HG03354 (cell line): ENCODE results near the gene MARCHF10.
A peak's percentile ranks its signal among the peaks of the same experiment; 100 is the strongest.

Source experiments
- ATAC-seq: cut with Tn5 transposase; IDR thresholded peaks from one replicate; pipeline ENCODE4 v1.9.1; 2021; ENCODE audit warnings: mild to moderate bottlenecking; ENCODE audit not compliant: unreplicated experiment, poor library complexity, severe bottlenecking

The MARCHF10 gene

DNA sequence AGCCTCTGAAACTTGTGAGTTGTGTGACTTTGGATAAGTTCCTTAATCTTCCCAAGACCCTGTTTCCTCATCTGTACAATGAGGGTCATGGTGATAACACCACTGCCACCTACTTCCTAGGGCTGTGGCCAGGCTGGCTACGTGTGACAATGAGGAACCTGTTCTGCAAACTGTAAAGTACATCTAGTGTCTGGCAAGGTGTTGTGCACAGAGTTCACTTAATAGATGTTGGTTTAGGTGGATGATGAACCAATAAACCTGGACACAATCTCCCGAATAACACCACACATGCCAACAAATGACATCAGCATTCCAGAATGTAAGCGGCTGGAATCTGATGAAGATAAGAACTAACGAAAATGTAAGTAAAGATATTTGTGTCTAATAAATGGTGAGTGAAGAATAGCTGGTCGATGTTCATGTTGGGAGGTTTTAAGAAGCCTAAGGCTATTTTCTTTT lies 82.3 kb downstream of the MARCHF10 start:
- no peak for ATAC-seq

DNA sequence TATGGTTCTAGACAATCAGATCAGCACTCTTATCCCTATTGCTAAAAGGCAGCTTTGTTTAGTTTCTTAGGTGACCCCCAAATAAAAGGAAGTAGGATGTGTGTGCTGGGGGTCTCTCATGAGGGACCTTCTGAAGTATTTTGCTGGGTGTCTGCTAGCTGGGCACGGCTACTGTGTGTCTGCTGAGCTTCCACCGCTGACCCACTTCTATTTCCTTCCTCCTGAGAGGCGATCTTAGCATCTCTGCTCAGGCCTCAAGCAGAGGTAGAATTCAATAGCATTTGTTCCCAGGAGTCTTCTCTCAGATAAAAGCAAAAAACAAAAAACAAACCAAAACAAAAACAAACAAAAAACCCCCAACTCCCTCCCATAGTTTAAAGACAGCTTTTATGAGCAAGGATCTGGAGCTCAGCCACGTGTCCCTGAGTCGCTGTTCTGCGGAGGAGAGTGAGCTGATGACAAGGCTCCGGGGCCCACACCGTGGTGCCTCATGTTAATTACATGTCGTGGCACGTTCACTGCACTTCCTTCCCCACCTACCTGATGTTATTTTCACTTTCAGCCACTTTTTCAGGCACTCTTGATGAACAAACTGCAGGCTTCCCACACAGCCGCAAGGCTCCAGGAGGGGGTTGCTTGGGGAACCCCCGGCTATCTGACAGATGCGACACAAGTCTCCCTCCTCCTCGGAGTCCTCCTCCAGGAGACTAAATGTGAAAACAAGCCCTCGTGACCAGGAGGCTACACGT lies 83.5 kb downstream of the MARCHF10 start:
- ATAC-seq = peak; percentile 94

DNA sequence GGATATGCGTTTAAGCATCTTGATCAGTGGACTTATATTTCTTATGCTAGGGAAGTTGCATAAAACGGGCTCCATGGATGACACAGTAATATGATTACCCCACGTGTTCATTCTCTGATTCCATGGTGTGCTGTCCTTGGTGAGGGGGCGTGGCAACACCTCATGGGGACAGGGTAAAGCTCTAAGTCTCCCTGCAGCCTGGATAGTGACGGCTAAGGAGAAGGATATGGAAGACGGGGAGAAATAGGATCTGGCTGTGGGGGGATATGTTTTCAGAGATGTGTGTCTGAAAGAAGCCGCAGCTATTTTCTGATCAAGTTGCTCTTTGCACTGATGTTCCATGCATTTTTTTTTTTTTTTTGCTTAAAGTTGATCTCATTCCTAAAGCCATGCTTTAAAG lies 84.3 kb downstream of the MARCHF10 start:
- no peak for ATAC-seq

DNA sequence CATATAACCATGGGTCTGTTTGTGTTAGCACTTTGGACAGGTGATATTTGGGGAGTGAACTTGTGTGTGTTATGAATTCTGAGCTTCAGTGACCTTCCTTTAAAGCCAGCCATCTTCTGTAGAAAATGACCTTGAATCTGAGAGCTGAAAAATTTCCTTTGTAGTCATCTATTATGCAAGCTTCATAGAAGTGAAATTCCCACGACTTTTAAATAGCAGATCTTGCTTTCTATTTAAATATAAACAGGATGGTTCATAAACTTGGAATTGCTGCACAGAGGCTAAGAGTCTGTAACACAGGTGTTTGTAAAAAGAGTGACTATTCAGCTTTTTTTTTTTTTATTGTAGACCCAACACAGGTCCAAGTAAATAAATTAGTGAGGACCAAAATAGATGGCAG lies 85.5 kb downstream of the MARCHF10 start:
- ATAC-seq = no peak

DNA sequence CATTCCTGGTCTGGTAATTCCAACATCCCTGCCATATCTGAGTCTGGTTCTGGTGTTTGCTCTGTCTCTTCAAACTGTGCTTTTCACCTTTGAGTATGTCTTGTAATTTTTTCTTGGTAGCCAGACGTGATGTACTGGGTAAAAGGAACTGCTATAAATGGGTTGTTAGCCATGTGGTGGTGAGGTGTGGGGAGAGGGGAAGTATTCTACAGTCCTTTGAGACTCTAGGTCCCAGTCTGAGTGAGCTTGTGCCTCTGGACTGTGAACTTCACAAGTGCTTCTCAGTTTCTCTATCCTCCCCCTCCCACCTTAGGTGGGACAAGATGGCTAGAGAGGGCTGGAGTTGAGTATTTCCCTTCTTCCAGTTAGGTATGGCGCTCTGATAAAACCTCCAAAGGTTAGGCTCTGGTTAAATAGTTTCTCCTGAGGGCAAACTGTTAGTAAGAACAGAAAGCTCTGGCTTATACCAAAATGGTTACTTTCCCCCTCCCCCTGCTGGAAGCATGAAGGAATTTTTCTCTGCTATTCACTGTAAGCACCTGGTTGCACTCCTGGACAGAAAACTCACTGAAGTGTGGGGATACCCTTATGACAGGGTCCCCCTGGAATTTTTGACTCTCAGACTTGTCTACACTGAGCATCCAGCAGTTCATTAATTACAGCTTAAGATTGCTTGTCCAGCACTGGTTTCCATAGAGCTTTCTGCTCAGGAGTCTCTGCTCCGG lies 87.8 kb downstream of the MARCHF10 start:
- ATAC-seq = no peak

DNA sequence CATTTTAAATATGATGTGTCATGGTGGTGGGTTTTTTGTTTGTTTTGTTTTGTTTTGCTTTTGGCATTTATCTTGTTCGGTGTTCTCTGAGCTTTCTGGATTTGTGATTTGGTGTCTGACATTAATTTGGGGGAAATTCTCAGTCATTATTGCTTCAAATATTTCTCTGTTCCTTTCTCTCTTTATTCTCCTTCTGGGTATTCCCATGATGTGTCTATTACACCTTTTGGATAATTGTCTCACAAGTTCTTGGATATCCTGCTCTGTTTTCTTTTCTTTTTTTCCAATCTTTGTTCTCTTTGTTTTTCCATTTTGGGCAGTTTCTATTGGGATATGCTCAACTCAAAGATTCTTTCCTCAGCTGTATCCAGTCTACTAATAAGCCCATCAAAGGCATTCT lies 88.5 kb downstream of the MARCHF10 start:
- no peak for ATAC-seq

DNA sequence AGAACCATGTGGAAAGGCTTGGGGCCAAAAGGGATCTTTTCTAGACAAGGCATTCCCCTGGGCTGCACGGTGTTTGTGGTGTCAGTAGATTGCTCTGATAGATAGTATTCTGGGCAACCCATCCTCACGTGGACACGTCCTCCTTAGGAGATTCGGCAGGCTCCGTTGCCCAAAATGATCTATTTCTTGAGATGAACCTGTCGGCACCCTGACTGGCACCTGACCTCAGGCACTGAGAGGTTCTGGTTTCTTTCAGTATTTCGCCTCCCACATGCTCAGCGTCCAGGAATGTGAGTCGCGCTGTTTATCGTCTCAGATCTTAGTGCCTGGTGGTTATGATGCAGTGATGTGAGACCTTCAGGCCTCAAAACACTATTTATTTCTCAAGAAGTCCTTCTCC lies 89.7 kb downstream of the MARCHF10 start:
- ATAC-seq = no peak

DNA sequence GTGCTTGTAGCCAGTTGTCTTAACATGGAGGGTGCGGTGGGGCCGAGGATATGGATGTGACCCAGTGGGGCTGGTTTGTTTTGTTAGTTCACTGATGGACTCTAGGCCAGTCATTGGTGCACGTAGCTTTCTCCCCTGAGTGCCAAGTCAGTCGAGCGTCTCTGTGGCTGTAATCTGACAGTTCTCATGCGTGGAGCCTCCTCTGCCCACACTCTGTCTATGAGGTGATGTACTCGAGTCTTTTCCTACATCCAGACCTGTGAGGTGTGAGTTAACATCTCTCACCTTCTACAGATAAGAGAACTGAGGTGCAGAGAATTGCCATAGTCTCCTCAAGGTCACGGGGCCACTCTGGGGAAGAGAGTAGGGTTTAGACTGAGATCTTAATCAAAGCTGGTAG lies 90.2 kb downstream of the MARCHF10 start:
- no peak for ATAC-seq

DNA sequence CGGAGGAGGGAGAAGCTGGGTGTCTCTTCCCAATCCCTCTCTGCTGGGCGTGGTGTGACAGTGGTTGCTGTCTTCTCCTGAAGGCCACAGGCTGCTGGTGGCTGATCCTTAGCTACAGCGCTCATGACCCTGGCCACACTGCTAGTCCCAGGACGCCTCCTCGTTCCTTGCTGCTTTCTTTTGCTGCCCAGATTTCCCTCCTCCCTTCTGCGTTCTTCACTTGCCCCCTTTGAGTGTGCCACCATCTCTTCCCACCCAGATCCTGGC lies 90.6 kb downstream of the MARCHF10 start:
- ATAC-seq = no peak

DNA sequence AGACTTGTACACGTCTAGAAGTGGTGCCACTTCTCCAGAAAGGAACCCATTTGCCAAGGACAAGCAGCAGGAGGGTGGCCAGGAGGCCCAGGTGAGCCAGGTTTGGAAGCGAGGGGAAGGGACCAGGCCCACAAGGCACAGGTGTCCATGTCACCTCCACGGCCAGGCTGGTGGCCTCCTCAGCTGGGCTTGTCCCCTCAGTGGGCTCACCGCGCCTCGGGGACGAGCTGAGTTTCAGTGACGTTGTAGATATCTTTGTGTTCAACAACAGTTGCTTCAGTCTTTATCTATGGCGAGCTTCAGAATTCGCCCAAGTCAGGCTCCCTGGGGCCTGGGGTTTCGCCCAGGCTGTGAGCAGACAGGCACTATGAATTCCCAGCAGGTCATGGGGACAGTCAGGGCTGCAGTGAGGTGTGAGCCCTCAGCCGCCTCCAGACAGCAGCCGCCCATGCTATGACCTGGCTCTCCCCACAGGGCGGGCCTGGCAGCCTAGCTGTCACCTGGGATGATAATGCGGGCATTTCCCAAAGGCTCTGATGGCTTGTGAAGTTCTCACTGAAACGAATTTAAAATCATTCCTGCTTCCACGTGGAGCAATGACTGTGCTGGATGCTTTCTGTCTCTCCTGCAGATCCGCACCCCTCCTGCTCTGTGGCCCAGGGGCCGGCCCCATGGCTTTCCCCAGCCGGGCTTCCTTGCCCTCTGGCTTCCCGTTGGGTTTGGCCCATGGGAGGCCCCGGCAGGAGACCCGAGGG lies 91.1 kb downstream of the MARCHF10 start:
- no peak for ATAC-seq

DNA sequence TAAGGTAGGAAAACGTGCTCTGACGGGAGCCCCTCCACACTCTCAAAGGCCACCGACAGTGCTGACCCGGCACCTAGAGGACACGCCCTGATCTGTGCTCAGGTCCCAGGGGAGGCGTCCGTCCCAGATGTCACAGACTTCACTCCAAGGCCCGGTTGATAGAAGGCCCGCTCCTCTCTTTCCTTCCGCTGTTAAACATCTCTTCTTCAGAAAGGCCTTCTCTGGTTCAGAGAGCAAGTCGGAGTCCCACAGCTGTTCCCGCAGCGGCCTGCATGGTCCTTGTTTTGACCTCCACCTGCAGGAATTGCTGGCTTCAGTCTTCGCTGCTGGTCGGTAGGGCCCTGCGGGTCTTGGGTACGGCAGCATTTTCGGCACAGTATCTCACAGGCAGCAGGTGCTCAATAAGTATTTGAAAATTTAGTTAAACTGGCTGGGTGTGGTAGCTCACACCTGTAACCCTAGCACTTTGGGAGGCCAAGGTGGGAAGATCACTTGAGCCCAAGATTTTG lies 92.2 kb downstream of the MARCHF10 start:
- no peak for ATAC-seq

DNA sequence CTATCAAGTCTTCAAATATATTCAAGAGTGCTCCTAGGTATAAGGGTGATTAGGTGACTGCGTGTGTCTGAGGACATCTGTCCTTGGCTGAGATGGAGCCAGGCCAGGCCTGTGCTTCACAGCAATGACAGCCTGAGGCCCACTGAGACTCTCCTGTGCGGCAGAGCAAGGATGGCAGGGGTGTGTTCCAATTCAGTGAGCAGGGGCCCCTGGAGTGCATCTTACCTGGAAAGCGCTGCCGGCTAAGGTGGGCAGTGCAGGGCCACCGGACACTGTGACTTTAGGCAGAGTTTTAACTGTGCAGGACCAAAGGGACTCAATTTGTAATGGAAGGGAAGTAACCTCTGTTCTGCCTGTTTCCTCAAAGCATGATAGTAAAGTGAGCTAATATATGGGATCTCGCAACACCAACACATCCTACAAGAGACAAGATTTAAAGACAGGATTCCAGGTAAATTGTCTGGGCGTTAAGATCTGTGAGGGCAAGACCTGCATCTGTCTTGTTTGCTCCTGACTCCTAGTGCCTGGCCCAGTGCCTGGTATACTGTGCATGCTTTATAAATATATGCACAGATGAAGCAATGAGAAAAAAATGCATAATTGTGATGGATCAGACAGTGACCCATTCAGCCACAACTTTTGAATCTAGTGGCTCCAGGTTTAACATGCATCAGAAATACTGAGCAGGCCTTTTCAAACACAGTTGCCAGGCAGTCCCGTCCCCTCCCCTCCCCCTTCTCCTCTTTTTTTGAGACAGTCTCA lies 93.9 kb downstream of the MARCHF10 start:
- no peak for ATAC-seq

DNA sequence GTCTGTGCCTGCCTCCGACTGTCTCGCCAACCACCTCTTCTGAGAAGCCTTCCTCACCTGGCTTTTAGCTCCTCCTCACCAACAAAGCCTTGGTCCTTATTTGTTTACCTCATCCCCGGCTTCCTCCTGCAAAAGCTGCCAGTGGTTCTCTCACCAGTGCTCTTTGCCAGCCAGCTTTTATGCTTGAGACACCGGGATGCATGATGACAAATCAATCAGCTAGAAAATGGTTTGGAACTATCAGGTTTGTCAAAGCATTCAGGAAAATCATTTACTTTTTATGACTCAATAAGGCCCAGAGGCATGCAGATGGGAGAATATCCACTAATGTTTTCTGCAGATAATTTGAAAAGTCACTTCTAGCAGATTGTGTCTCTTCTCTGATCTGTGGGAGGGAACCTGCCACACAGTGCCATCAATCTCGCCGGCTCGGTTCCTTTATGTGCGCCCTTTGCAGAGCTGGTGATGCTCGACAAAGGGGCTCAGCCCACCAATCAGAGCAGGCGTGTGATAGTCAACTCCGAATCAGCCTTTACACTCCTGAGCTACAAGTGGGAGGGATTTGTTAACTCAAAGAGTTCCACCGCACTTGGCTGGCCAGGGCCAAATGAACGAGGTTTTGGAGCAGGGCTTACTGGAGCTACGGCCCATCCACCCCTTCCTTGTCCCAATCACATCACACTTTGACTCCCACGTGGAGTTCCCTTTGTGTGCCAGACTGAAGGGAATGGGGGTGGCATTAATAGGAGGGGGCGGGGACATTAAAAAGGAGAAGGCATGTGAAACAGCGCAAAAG lies 94.8 kb downstream of the MARCHF10 start:
- no peak for ATAC-seq

DNA sequence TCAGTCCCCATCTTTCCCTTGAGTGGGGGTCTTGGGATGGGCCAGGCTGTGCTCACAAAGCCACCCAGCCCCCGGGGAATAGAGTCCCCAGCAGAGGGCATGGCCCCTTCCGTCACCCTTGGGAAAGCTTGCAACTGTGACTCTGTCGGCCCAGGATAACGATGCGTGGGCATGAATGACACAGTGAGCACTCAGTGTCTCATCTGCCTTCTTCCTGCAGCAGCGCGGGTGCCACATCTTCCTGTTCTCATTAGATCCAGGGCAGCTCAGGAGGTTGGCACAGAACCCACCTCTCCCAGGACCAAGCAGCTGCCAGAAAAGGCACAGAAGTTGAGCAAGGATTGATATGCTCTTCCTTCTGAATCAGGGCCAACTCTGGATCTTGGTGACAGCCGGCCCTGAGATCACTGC lies 95.9 kb downstream of the MARCHF10 start:
- ATAC-seq = no peak

DNA sequence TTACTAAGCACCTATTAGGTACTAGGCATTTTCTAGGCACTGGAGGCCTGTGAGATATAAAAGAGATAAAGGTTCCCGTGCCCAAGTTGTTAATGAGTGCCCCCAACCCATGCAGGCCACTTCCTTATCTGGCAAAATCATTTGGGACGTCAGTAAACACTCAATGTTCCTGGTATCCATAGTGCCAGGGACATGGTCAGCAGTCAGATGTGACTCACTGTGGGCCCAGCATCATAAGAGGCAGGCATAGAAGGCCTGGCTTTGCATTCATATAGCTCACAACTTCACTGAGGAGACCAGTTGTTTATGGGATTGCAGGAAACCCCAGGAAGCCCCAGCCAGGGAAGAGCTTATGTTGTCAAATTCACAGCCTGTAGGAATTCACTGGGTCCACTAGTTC lies 99.5 kb downstream of the MARCHF10 start:
- ATAC-seq = no peak

DNA sequence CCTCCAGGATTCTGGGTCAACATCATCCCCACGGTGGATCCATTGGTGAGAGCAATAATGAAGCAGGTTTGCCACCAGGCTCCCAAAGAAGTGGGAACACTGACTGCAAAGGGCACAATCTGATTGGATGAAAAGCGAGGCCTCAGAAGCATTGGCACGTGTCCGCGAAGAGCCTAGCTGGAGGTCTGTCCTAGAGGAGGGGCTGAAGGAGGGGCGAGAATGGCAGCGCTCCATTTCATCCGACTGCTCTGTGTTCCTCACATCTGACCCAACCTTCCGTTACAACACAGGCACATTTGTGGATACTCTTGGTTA lies 100.7 kb downstream of the MARCHF10 start:
- ATAC-seq = no peak

DNA sequence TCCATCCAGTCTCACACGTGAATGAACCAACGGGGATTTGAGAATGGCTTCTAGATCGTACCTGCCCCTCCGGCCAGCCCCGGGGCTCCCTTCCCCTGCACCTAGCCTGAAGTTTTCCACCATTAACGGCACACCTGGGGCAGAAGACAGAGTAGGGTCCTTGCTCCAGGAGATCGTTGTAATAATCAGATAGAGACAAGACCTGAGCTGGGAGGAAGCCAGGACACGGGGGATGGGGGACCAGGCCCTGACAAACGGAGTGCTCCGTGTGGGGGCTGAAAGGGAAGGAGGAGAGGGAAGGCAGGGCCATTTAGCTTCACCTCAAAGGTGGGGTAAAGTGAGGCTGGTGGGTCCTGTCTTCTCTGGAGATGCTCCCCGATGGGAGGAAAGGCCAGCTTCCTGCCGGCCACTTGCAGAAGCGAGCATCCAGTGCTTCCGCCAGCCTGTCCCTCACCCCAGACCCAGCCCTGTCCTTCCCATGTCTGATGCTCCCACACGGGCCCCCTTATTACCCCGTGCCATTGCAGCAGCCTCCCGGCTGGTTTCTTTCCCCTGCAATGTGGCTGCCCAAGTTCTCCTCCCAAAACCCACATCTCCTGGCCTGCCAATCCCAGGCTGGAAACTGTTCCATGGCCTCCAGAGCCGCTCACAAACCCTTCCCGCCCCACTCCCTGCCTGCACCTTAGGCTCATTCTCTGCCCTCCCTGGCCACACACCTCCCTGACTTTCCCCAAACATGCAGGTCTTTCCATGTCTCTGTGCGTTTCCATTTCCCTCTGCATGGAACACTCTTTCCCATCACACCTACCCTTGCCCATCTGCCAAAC lies 101.3 kb downstream of the MARCHF10 start:
- ATAC-seq = no peak

DNA sequence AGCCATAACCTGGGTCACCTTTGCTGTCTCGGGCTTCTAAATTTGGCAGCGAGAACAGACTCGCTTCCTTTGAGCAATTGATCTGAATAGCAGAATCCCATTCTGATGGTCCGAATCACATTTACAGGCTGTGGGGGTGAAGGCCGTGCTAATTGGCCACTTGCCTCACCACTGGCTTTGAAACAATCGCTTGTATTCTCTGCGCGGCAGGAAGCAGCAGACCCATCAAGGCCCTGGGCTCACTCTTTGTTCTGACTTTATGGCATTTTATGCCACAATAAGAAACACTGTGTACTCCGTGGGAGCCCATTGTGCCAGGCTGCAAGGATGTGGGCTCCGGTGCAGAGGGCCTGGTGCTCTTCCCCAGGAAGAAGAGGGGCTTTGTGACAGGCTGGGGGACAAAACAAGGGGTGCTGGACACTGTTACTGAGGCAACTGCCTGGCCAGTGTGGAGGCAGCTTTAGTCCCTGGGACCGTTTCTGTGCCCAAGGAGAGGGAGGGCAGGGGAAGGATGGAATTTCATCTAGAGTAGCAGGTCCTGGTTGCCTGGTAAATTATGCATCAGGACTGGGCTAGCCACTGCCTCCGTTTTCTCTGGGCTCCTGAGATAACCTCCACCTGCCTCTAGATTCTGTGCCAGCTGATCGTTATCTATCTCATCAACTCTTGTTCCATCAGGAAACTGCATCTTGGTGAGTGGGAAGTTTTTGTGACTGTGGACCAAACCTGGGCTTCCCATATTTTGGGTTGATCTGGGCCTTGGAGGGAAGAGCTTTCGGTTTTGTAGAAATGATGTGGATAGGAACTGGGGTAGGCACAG lies 102.1 kb downstream of the MARCHF10 start:
- ATAC-seq = no peak
